Endothelial cell of umbilical vein (primary cell): Measurements from ENCODE around the gene IGSF6. TPM values are rescaled to one million over a fixed set of nuclear protein-coding genes. Genes with fewer than 3 reads are reported as not detected.

Source experiments
- BruUV-seq: library from RNA; stranded (reverse); fragments of 400-500 nt; replicated peaks from 2 replicates; lab custom pipeline; 2021; lab: Mats Ljungman, UMichigan
- CTCF ChIA-PET: fragments of 300-600, 350-600 bp; sonication (Branson Sonifier 250); formaldehyde crosslinking; loops from one replicate; lab custom pipeline; 2021; ENCODE audit warnings: antibody characterized with exemption, inconsistent platforms; lab: Charles Lee
- POLR2A ChIA-PET: fragments of 300-600, 350-600 bp; sonication (Branson Sonifier 250); formaldehyde crosslinking; loops from one replicate; lab custom pipeline; 2021; ENCODE audit warnings: antibody characterized with exemption, inconsistent platforms; lab: Charles Lee
- DNase-seq: peaks from one replicate; pipeline ENCODE4 v3.0.0-alpha.2; 2011; ENCODE audit warnings: low read depth, low spot score
- FAIRE-seq: peaks from 2 replicates; lab custom pipeline; 2011; peaks lifted over from hg19 to GRCh38; lab: Jason Lieb, UNC
- H2AFZ ChIP-seq: 2 replicates; pipeline ENCODE4 v1.6.0; 2012; ENCODE audit warnings: low read depth, low read length, control low read depth, inconsistent platforms
- H3K27ac ChIP-seq: 2 replicates; pipeline ENCODE4 v1.5.1; 2011; ENCODE audit warnings: low read depth, mild to moderate bottlenecking, control low read depth, low read length, moderate library complexity; ENCODE audit not compliant: insufficient read depth
- H3K27me3 ChIP-seq, 2 experiments: 2 replicates each; pipeline versions ENCODE4 v1.6.0 to v1.6.1; 2011; ENCODE audit warnings: low read length in 2 of 2, mixed read lengths in 1 of 2; ENCODE audit not compliant: control insufficient read depth in 2 of 2, insufficient read depth in 2 of 2
- H3K36me3 ChIP-seq, 2 experiments: 2 replicates in 1 of 2; 3 replicates in 1 of 2; pipeline ENCODE4 v1.5.1; 2011; ENCODE audit warnings: low read length in 2 of 2, mild to moderate bottlenecking in 1 of 2, moderate library complexity in 1 of 2; ENCODE audit not compliant: control insufficient read depth in 2 of 2, insufficient read depth in 2 of 2; ENCODE audit errors: extremely low read depth in 1 of 2
- H3K4me1 ChIP-seq: 3 replicates; pipeline ENCODE4 v1.5.1; 2011; ENCODE audit warnings: mild to moderate bottlenecking, low read length; ENCODE audit not compliant: control insufficient read depth, insufficient read depth; ENCODE audit errors: extremely low read depth
- H3K4me2 ChIP-seq: 2 replicates; pipeline ENCODE4 v1.6.1; 2011; ENCODE audit warnings: low read length, control low read depth, mixed read lengths; ENCODE audit not compliant: insufficient read depth
- H3K4me3 ChIP-seq, 3 experiments: fragments of 200-600 bp in 1 of 3; sonication (generic), shearing (Covaris generic) in 1 of 3; replicated peaks in 1 of 3; 2 replicates each; pipeline ENCODE4 v1.5.1; 2011 to 2016; ENCODE audit warnings: control low read depth in 3 of 3, low read length in 3 of 3, mild to moderate bottlenecking in 2 of 3, inconsistent platforms in 1 of 3, low read depth in 1 of 3, moderate library complexity in 1 of 3; ENCODE audit not compliant: insufficient read depth in 1 of 3
- H3K79me2 ChIP-seq: 2 replicates; pipeline ENCODE4 v1.6.0; 2012; ENCODE audit warnings: low read length, inconsistent platforms; ENCODE audit not compliant: control insufficient read depth, insufficient read depth
- H3K9ac ChIP-seq: replicated peaks from 2 replicates; pipeline ENCODE3; 2011; ENCODE audit warnings: low read length, control low read depth; ENCODE audit not compliant: insufficient read depth; ENCODE audit errors: extremely low read depth
- H3K9me1 ChIP-seq: replicated peaks from 3 replicates; pipeline ENCODE4 v1.6.0; 2011; ENCODE audit warnings: mild to moderate bottlenecking, low read length; ENCODE audit not compliant: control insufficient read depth, insufficient read depth; ENCODE audit errors: extremely low read depth
- H3K9me3 ChIP-seq: replicated peaks from 2 replicates; pipeline ENCODE4 v1.5.1; 2012; ENCODE audit warnings: low read length, inconsistent platforms; ENCODE audit not compliant: control insufficient read depth, insufficient read depth
- H4K20me1 ChIP-seq: replicated peaks from 2 replicates; pipeline ENCODE3; 2011; ENCODE audit warnings: mild to moderate bottlenecking, low read length; ENCODE audit not compliant: control insufficient read depth, insufficient read depth; ENCODE audit errors: extremely low read depth
- FOS ChIP-seq: IDR thresholded peaks from 2 replicates; pipeline ENCODE4 v1.6.1; 2011; ENCODE audit warnings: mild to moderate bottlenecking, low read length, moderate library complexity, borderline replicate concordance; ENCODE audit not compliant: insufficient read depth
- GATA2 ChIP-seq: IDR thresholded peaks from 2 replicates; pipeline ENCODE4 v1.7.0; 2011; ENCODE audit warnings: low read depth, mild to moderate bottlenecking, moderate library complexity, mixed read lengths, low read length; ENCODE audit not compliant: insufficient read length, insufficient read depth
- POLR2A ChIP-seq: IDR thresholded peaks from 2 replicates; pipeline ENCODE4 v1.6.1; 2012; ENCODE audit warnings: low read depth, mild to moderate bottlenecking, control low read depth, low read length
- POLR2AphosphoS5 ChIP-seq: IDR thresholded peaks from 2 replicates; pipeline ENCODE4 v1.6.1; 2012; ENCODE audit warnings: low read depth, mild to moderate bottlenecking, control low read depth, low read length, moderate library complexity; ENCODE audit not compliant: insufficient read depth
- dilution Hi-C: fragments of 300-500 bp; cut with MboI; formaldehyde crosslinking; loops from one replicate; pipeline ENCODE4 v1.15.0; 2019; ENCODE audit warnings: low sequenced_read_pairs; ENCODE audit not compliant: extremely low pct_ligation_motif_present
- intact Hi-C: fragments of 100-400 bp; cut with micrococcal nuclease; formaldehyde crosslinking; loops from one replicate; pipeline ENCODE4 v1.10.0; 2022
- polyA plus RNA-seq, 4 experiments: library from polyadenylated mRNA; depleted of rRNA in 3 of 4; stranded (reverse) in 3 of 4; unstranded in 1 of 4; fragments of >200 nt; gene quantifications; 2 replicates each; pipeline versions ENCODE4 v1.2.1 to v1.2.3, GENCODE V29; 2011 to 2012; ENCODE audit warnings: missing spikeins in 1 of 4
- total RNA-seq: library from RNA; stranded (reverse); gene quantifications from 2 replicates; pipeline ENCODE4 v1.2.3, GENCODE V29; 2021
- TF ChIP-seq, protein P1 (sequence below), 2 donors: IDR thresholded peaks; 1 replicate in 1 of 2; 2 replicates in 1 of 2; pipeline ENCODE4 v1.5.1; 2011; ENCODE audit warnings: low read length in 2 of 2, mild to moderate bottlenecking in 2 of 2, moderate library complexity in 2 of 2, control low read depth in 1 of 2, inconsistent platforms in 1 of 2, low read depth in 1 of 2; ENCODE audit not compliant: insufficient read depth in 1 of 2; ENCODE audit errors: extremely low read depth in 1 of 2
- TF ChIP-seq, protein P2 (sequence below): IDR thresholded peaks from 2 replicates; pipeline ENCODE4 v1.6.1; 2011; ENCODE audit not compliant: insufficient read depth, insufficient read length

Gene IGSF6
- total and polyA plus RNA-seq, 2 donors (not counting 3 experiments of a cell fraction or from before 2014, with no cell fraction given), result not detected

DNA sequence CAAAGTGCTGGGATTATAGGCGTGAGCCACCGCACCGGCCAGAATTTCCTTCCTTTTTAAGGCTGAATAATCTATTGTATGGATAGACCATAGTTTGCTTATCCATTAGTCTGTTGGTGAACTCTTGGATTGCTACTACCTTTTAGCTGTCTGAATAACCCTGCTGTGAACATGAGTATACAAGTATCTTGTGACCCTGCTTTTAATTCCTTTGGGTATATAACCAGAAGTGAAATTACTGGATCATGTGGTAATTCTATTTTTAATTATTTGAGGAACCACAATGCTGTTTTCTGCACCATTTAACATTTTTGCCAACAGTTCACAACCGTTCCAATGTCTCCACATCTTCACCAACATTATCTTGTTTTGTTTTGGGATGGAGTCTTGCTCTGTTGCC lies 6.7 kb upstream of the IGSF6 start:
- Histone ChIP-seq H3K27ac (no peak overlapping the region), H2AFZ (no peak overlapping the region), H3K4me1 (peaks cover 6% of the 10 kb centered on the region), H3K4me3 (no peak overlapping the region), H3K79me2 (no peaks in the 10 kb centered on the region), H3K9me3 (no peaks in the 10 kb centered on the region), H3K9ac (no peak overlapping the region), H3K4me2 (no peak overlapping the region), H3K9me1 (no peaks in the 10 kb centered on the region), H3K36me3 (peaks cover 2% of the 10 kb centered on the region in 2 experiments), H4K20me1 (no peaks in the 10 kb centered on the region), H3K27me3 (peaks cover 4 to 6% of the 10 kb centered on the region in 2 experiments)
- intact Hi-C loops, result no loop called here
- no peak for TF ChIP-seq FOS
- TF ChIP-seq, protein P1, sequence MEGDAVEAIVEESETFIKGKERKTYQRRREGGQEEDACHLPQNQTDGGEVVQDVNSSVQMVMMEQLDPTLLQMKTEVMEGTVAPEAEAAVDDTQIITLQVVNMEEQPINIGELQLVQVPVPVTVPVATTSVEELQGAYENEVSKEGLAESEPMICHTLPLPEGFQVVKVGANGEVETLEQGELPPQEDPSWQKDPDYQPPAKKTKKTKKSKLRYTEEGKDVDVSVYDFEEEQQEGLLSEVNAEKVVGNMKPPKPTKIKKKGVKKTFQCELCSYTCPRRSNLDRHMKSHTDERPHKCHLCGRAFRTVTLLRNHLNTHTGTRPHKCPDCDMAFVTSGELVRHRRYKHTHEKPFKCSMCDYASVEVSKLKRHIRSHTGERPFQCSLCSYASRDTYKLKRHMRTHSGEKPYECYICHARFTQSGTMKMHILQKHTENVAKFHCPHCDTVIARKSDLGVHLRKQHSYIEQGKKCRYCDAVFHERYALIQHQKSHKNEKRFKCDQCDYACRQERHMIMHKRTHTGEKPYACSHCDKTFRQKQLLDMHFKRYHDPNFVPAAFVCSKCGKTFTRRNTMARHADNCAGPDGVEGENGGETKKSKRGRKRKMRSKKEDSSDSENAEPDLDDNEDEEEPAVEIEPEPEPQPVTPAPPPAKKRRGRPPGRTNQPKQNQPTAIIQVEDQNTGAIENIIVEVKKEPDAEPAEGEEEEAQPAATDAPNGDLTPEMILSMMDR (IDR thresholded peaks at IDR 0.05; ENCODE audit: extremely low read depth in 1 of 2, insufficient read depth in 1 of 2, low read depth in 1 of 2, low read length in 2 of 2), result no peak
- no peak for TF ChIP-seq POLR2A
- no peak for TF ChIP-seq GATA2
- TF ChIP-seq, protein P2, sequence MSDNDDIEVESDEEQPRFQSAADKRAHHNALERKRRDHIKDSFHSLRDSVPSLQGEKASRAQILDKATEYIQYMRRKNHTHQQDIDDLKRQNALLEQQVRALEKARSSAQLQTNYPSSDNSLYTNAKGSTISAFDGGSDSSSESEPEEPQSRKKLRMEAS, result no peak
- TF ChIP-seq POLR2AphosphoS5, result no peak
- no peak for FAIRE-seq
- ChIA-PET POLR2A (no interaction called here), CTCF (no interaction called here)
- DNase-seq, result no peak
- no TSS peak for BruUV-seq
- dilution Hi-C loops, result no loop called here
